ENCODE results near the gene STYXL1.
A peak's percentile ranks its signal among the peaks of the same experiment; 100 is the strongest.

The STYXL1 gene

GRCh38 chr7:75958802-75959543 lies 88.8 kb downstream of the STYXL1 start:
- TF ChIP-seq RAD21 (IDR thresholded peaks at IDR 0.05; ENCODE audit: low read depth) (0 out of 2 replicates have a peak, but pooled peaks have one; percentile 3), CEBPB (IDR thresholded peaks at IDR 0.05) (peak; percentile 25; the same call in 1 of the 2 replicates), CREB1 (IDR thresholded peaks at IDR 0.05; ENCODE audit: low read depth) (no peak), EGR1 (IDR thresholded peaks at IDR 0.05) (no peak), EP300 (IDR thresholded peaks at IDR 0.05; ENCODE audit: borderline replicate concordance) (peak; percentile 46; the same call in 1 of the 2 replicates), NFIC (IDR thresholded peaks at IDR 0.05) (no peak)

GRCh38 chr7:75957021-75957736 lies 90.6 kb downstream of the STYXL1 start:
- TF ChIP-seq EP300 (IDR thresholded peaks at IDR 0.05; ENCODE audit: borderline replicate concordance) (peak; percentile 80), RAD21 (IDR thresholded peaks at IDR 0.05; ENCODE audit: low read depth) (no peak), YY1 (IDR thresholded peaks at IDR 0.05; ENCODE audit: low read depth) (peak; percentile 33; the same call in 1 of the 2 replicates), CEBPB (IDR thresholded peaks at IDR 0.05) (peak; percentile 70), TAF1 (IDR thresholded peaks at IDR 0.05; ENCODE audit: low read depth) (no peak), FOXM1 (IDR thresholded peaks at IDR 0.05; ENCODE audit: borderline replicate concordance, low read depth) (no peak), USF1 (IDR thresholded peaks at IDR 0.05) (no peak), TCF12 (IDR thresholded peaks at IDR 0.05; ENCODE audit: low read depth) (peak; percentile 79), TEAD4 (IDR thresholded peaks at IDR 0.05) (peak; percentile 96), NFIC (IDR thresholded peaks at IDR 0.05) (peak; percentile 55), MAX (IDR thresholded peaks at IDR 0.05) (peak; percentile 59), REST (IDR thresholded peaks at IDR 0.05; ENCODE audit: low read depth) (no peak), EGR1 (IDR thresholded peaks at IDR 0.05) (no peak), ZBTB7A (IDR thresholded peaks at IDR 0.05; ENCODE audit: low read depth) (peak; percentile 63), CREB1 (IDR thresholded peaks at IDR 0.05; ENCODE audit: low read depth) (no peak)

GRCh38 chr7:75955331-75955955 lies 92.4 kb downstream of the STYXL1 start:
- TF ChIP-seq REST (IDR thresholded peaks at IDR 0.05; ENCODE audit: low read depth) (no peak), NFIC (IDR thresholded peaks at IDR 0.05) (peak; percentile 50), EP300 (IDR thresholded peaks at IDR 0.05; ENCODE audit: borderline replicate concordance) (peak; percentile 64), CEBPB (IDR thresholded peaks at IDR 0.05) (no peak), ZBTB7A (IDR thresholded peaks at IDR 0.05; ENCODE audit: low read depth) (no peak), TAF1 (IDR thresholded peaks at IDR 0.05; ENCODE audit: low read depth) (no peak), TCF12 (IDR thresholded peaks at IDR 0.05; ENCODE audit: low read depth) (peak; percentile 67), USF1 (IDR thresholded peaks at IDR 0.05) (no peak), MAX (IDR thresholded peaks at IDR 0.05) (peak; percentile 11; the same call in 1 of the 2 replicates), CREB1 (IDR thresholded peaks at IDR 0.05; ENCODE audit: low read depth) (no peak), TEAD4 (IDR thresholded peaks at IDR 0.05) (no peak), RAD21 (IDR thresholded peaks at IDR 0.05; ENCODE audit: low read depth) (no peak), YY1 (IDR thresholded peaks at IDR 0.05; ENCODE audit: low read depth) (no peak), FOXM1 (IDR thresholded peaks at IDR 0.05; ENCODE audit: borderline replicate concordance, low read depth) (no peak), EGR1 (IDR thresholded peaks at IDR 0.05) (no peak)

- no peak for TF ChIP-seq TCF12 (IDR thresholded peaks at IDR 0.05; ENCODE audit: low read depth)
- no peak for TF ChIP-seq CREB1 (IDR thresholded peaks at IDR 0.05; ENCODE audit: low read depth)
- TF ChIP-seq NFIC (IDR thresholded peaks at IDR 0.05) = no peak
- no peak for TF ChIP-seq EGR1 (IDR thresholded peaks at IDR 0.05)
- no peak for TF ChIP-seq YY1 (IDR thresholded peaks at IDR 0.05; ENCODE audit: low read depth)
- no peak for TF ChIP-seq TAF1 (IDR thresholded peaks at IDR 0.05; ENCODE audit: low read depth)
- no peak for TF ChIP-seq RAD21 (IDR thresholded peaks at IDR 0.05; ENCODE audit: low read depth)
- no peak for TF ChIP-seq FOXM1 (IDR thresholded peaks at IDR 0.05; ENCODE audit: borderline replicate concordance, low read depth)
- TF ChIP-seq EP300 (IDR thresholded peaks at IDR 0.05; ENCODE audit: borderline replicate concordance) = no peak
- TF ChIP-seq CEBPB (IDR thresholded peaks at IDR 0.05) = no peak
- TF ChIP-seq REST (IDR thresholded peaks at IDR 0.05; ENCODE audit: low read depth) = no peak
- TF ChIP-seq USF1 (IDR thresholded peaks at IDR 0.05) = no peak
- no peak for TF ChIP-seq ZBTB7A (IDR thresholded peaks at IDR 0.05; ENCODE audit: low read depth)
- TF ChIP-seq TEAD4 (IDR thresholded peaks at IDR 0.05) = no peak
- TF ChIP-seq MAX (IDR thresholded peaks at IDR 0.05) = no peak
These were observed 93.9 kb downstream of the STYXL1 start for GRCh38 chr7:75953931-75954330.
